ENCODE results near the gene RHBDL2. TPM values are rescaled to one million over a fixed set of nuclear protein-coding genes. Genes with fewer than 3 reads are reported as not detected.

The RHBDL2 gene
- total and polyA plus RNA-seq, 4 donors: 0.14 to 0.28 (median 0.17) TPM; not detected in 1

DNA sequence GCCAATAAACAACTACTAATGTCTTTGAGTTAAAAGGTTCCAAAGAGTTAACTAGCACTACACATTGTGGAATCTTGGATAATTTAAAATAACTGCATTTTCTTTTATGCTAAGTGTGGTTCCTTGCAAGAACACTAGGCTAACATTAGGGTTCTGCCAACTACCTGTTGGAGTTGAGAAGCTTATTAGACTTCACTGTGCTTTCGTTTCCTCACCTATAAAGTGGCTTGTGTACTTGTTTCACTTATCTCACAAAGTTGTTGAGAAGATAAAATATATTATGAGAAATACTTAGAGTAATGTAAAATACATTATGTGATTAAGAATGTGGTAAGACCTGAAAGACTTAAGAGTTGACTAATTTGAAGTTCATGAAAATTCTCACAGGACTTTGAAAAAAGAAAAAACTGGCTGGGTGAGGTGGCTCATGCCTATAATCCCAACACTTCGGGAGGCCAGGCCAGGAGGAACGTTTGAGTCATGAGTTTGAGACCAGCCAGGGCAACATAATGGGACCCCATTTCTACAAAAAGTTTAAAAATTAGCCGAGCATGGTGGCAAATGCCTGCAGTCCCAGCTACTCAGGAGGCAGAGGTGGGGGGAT lies 76.4 kb downstream of the RHBDL2 start:
- no peaks in the 10 kb centered on the region for H3K27me3 ChIP-seq (ENCODE audit: control insufficient read depth in 4 of 4, insufficient read depth in 4 of 4, low read length in 3 of 4)
- peaks cover 0 to 11% (median 7%) of the 10 kb centered on the region in 4 donors for H3K4me1 ChIP-seq (ENCODE audit: control insufficient read depth in 4 of 4, insufficient read depth in 4 of 4, low read length in 3 of 4)
- no peak overlapping the region for H3K4me3 ChIP-seq (ENCODE audit: low read depth in 1 of 3, low read length in 3 of 3)
- no peak overlapping the region for H3K9ac ChIP-seq (ENCODE audit: low read depth in 1 of 2, low read length in 2 of 2)
- DNase-seq (ENCODE audit: low spot score): no peak
- H3K27ac ChIP-seq (ENCODE audit: low read depth in 1 of 2, low read length in 2 of 2): no peak overlapping the region
- WGBS: 92% methylated on average over 4 of the region's 4 CpGs
- no peak for TF ChIP-seq SP1 (IDR thresholded peaks at IDR 0.05)
- no peak for TF ChIP-seq REST (IDR thresholded peaks at IDR 0.05)
- TF ChIP-seq EGR1 (IDR thresholded peaks at IDR 0.05; ENCODE audit: low read depth in 2 of 2): no peak
- TF ChIP-seq RAD21 (IDR thresholded peaks at IDR 0.05): no peak
- TF ChIP-seq TAF1 (conservative IDR thresholded peaks at IDR 0.05): no peak
- TF ChIP-seq CTCF (IDR thresholded peaks at IDR 0.05; ENCODE audit: low read depth, low read length, missing input control): no peak
- no peak for TF ChIP-seq YY1 (IDR thresholded peaks at IDR 0.05)
- H3K36me3 ChIP-seq (ENCODE audit: control insufficient read depth in 4 of 4, insufficient read depth in 3 of 4, low read depth in 1 of 4, low read length in 3 of 4): peaks cover 0 to 4% (median 0%) of the 10 kb centered on the region in 4 donors
- H3K9me3 ChIP-seq (ENCODE audit: control insufficient read depth in 4 of 4, low read length in 3 of 4): no peaks in the 10 kb centered on the region

DNA sequence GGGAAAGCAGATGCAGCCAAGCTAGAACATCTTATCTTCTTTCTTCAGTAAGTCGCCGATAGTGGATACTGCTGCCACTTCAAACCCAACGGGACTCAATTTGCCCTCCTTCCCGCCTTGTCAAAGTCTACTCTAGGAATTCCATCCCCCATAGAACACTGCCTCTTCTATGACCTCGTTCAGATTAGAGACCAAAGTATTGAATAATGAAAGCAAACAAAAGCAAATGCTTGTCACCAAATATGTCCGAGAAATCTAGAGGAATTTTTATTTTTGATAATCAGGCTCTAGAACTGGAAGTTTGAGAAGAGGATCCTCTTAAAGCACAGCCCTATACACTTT lies 81.2 kb downstream of the RHBDL2 start:
- Histone ChIP-seq H3K4me1 (ENCODE audit: control insufficient read depth in 4 of 4, insufficient read depth in 4 of 4, low read length in 3 of 4) (peaks cover 6 to 28% (median 18%) of the 10 kb centered on the region in 4 donors), H3K27ac (ENCODE audit: low read depth in 1 of 2, low read length in 2 of 2) (peak overlapping the region; percentile 15 to 19), H3K9me3 (ENCODE audit: control insufficient read depth in 4 of 4, low read length in 3 of 4) (no peaks in the 10 kb centered on the region), H3K27me3 (ENCODE audit: control insufficient read depth in 4 of 4, insufficient read depth in 4 of 4, low read length in 3 of 4) (no peaks in the 10 kb centered on the region), H3K4me3 (ENCODE audit: low read depth in 1 of 3, low read length in 3 of 3) (peak overlapping the region; percentile 61 to 83 (median 71)), H3K9ac (ENCODE audit: low read depth in 1 of 2, low read length in 2 of 2) (peak overlapping the region; percentile 56 to 81), H3K36me3 (ENCODE audit: control insufficient read depth in 4 of 4, insufficient read depth in 3 of 4, low read depth in 1 of 4, low read length in 3 of 4) (peaks cover 2 to 8% (median 5%) of the 10 kb centered on the region in 4 donors)
- no peak for TF ChIP-seq RAD21 (IDR thresholded peaks at IDR 0.05)
- TF ChIP-seq HNF4G (IDR thresholded peaks at IDR 0.05): no peak
- TF ChIP-seq EGR1 (IDR thresholded peaks at IDR 0.05; ENCODE audit: low read depth in 2 of 2): no peak
- TF ChIP-seq JUND (IDR thresholded peaks at IDR 0.05): no peak
- no peak for TF ChIP-seq FOXA1 (IDR thresholded peaks at IDR 0.05)
- no peak for TF ChIP-seq HNF4A (conservative IDR thresholded peaks at IDR 0.05)
- TF ChIP-seq YY1 (IDR thresholded peaks at IDR 0.05): no peak
- no peak for TF ChIP-seq REST (IDR thresholded peaks at IDR 0.05)
- TF ChIP-seq, protein P1, sequence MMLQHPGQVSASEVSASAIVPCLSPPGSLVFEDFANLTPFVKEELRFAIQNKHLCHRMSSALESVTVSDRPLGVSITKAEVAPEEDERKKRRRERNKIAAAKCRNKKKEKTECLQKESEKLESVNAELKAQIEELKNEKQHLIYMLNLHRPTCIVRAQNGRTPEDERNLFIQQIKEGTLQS (IDR thresholded peaks at IDR 0.05): no peak
- TF ChIP-seq RXRA (IDR thresholded peaks at IDR 0.05): no peak
- TF ChIP-seq GABPA (IDR thresholded peaks at IDR 0.05 in 1 of 2, conservative IDR thresholded peaks at IDR 0.05 in 1 of 2): no peak
- no peak for TF ChIP-seq TAF1 (conservative IDR thresholded peaks at IDR 0.05)
- TF ChIP-seq NR2F2 (IDR thresholded peaks at IDR 0.05): no peak
- TF ChIP-seq SP1 (IDR thresholded peaks at IDR 0.05): no peak
- TF ChIP-seq, protein P2, sequence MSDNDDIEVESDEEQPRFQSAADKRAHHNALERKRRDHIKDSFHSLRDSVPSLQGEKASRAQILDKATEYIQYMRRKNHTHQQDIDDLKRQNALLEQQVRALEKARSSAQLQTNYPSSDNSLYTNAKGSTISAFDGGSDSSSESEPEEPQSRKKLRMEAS (IDR thresholded peaks at IDR 0.05): no peak
- TF ChIP-seq CTCF (IDR thresholded peaks at IDR 0.05; ENCODE audit: low read depth, low read length, missing input control): no peak
- TF ChIP-seq, protein P3, sequence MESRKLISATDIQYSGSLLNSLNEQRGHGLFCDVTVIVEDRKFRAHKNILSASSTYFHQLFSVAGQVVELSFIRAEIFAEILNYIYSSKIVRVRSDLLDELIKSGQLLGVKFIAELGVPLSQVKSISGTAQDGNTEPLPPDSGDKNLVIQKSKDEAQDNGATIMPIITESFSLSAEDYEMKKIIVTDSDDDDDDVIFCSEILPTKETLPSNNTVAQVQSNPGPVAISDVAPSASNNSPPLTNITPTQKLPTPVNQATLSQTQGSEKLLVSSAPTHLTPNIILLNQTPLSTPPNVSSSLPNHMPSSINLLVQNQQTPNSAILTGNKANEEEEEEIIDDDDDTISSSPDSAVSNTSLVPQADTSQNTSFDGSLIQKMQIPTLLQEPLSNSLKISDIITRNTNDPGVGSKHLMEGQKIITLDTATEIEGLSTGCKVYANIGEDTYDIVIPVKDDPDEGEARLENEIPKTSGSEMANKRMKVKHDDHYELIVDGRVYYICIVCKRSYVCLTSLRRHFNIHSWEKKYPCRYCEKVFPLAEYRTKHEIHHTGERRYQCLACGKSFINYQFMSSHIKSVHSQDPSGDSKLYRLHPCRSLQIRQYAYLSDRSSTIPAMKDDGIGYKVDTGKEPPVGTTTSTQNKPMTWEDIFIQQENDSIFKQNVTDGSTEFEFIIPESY (IDR thresholded peaks at IDR 0.05): no peak
- TF ChIP-seq FOXA2 (IDR thresholded peaks at IDR 0.05): no peak
- 4% methylated on average over 6 of the region's 6 CpGs for WGBS
- DNase-seq (ENCODE audit: low spot score): no peak
